Right lobe of liver (tissue), 4 donors: ENCODE data around the gene STXBP3.

Experiments used
- CTCF ChIP-seq, 4 donors: fragments of 200-600 bp in 3 of 4; fragments of 450-650 bp in 1 of 4; IDR thresholded peaks; one replicate each; pipeline versions ENCODE4 v1.5.1 to v1.8.0; 2016 to 2022; ENCODE audit warnings: antibody characterized with exemption in 4 of 4, mild to moderate bottlenecking in 2 of 4
- POLR2A ChIP-seq: fragments of 450-650 bp; IDR thresholded peaks from one replicate; pipeline ENCODE4 v1.6.1; 2017; ENCODE audit warnings: antibody characterized with exemption, mild to moderate bottlenecking
- donor health status: DM: no; HTN: no; CAD: no.
- donor health status: DM: no; HTN: no; CAD: no.
- donor health status: DM: no; HTN: yes; CAD: no.

- TF ChIP-seq POLR2A, result no peak
- TF ChIP-seq CTCF (IDR thresholded peaks at IDR 0.05), result no peak
These were observed 33.0 kb downstream of the STXBP3 start for GRCh38 chr1:108779455-108779854.
